CD4-positive, alpha-beta T cell (primary cell): Measurements from ENCODE around the gene SPRED2. TPM values are rescaled to one million over a fixed set of nuclear protein-coding genes. Genes with fewer than 3 reads are reported as not detected.

Source experiments
- ATAC-seq: fragments of 200-7000 bp; cut with Tn5 transposase; one replicate; pipeline ENCODE4 v1.10.0; 2022; ENCODE audit warnings: mild to moderate bottlenecking; ENCODE audit not compliant: poor library complexity
- CTCF ChIA-PET: fragments of 350-600 bp; sonication (Branson Sonifier 250); formaldehyde crosslinking; loops from one replicate; lab custom pipeline; 2021; ENCODE audit warnings: antibody characterized with exemption, inconsistent platforms; lab: Charles Lee
- POLR2A ChIA-PET: fragments of 350-600 bp; sonication (Branson Sonifier 250); formaldehyde crosslinking; loops from one replicate; lab custom pipeline; 2021; ENCODE audit warnings: antibody characterized with exemption, inconsistent platforms; lab: Charles Lee
- DNase-seq, 14 experiments: peaks; one replicate each; pipeline ENCODE4 v3.0.0-alpha.2; 2013 to 2020; ENCODE audit warnings: mixed read lengths in 2 of 14
- H3K27ac ChIP-seq, 2 donors: one replicate each; pipeline versions ENCODE4 v1.5.1 to v1.7.0; 2013; ENCODE audit warnings: low read length in 2 of 2, low read depth in 1 of 2, mild to moderate bottlenecking in 1 of 2
- H3K27me3 ChIP-seq, 2 experiments: 1 replicate in 1 of 2; 2 replicates in 1 of 2; pipeline versions ENCODE4 v1.6.1 to v1.7.0; 2013; ENCODE audit warnings: low read length in 2 of 2, control low read depth in 1 of 2, mild to moderate bottlenecking in 1 of 2, moderate library complexity in 1 of 2; ENCODE audit not compliant: insufficient read depth in 2 of 2, control insufficient read depth in 1 of 2
- H3K36me3 ChIP-seq: one replicate; pipeline ENCODE4 v1.6.1; 2013; ENCODE audit warnings: low read length, control low read depth; ENCODE audit not compliant: insufficient read depth
- H3K4me1 ChIP-seq: one replicate; pipeline ENCODE4 v1.6.1; 2013; ENCODE audit warnings: low read length, control low read depth; ENCODE audit not compliant: insufficient read depth
- H3K4me3 ChIP-seq: one replicate; pipeline ENCODE4 v1.5.1; 2013; ENCODE audit warnings: mild to moderate bottlenecking, low read length, moderate library complexity
- H3K9me3 ChIP-seq, 2 experiments: 1 replicate in 1 of 2; 2 replicates in 1 of 2; pipeline versions ENCODE4 v1.6.1 to v1.7.0; 2013; ENCODE audit warnings: low read length in 2 of 2, mild to moderate bottlenecking in 2 of 2, control low read depth in 1 of 2, moderate library complexity in 1 of 2; ENCODE audit not compliant: control insufficient read depth in 1 of 2, insufficient read depth in 1 of 2
- H3K27ac Mint-ChIP-seq: one replicate; pipeline ENCODE4 v1.8.0; 2020; ENCODE audit warnings: mixed read lengths
- H3K27me3 Mint-ChIP-seq: one replicate; pipeline ENCODE4 v1.8.0; 2021; ENCODE audit warnings: mixed read lengths
- H3K36me3 Mint-ChIP-seq: one replicate; pipeline ENCODE4 v1.8.0; 2021; ENCODE audit warnings: low read depth, mixed read lengths
- H3K4me1 Mint-ChIP-seq: one replicate; pipeline ENCODE4 v1.8.0; 2021; ENCODE audit warnings: low read depth, mixed read lengths
- H3K4me3 Mint-ChIP-seq: one replicate; pipeline ENCODE4 v1.8.0; 2020; ENCODE audit warnings: mild to moderate bottlenecking, mixed read lengths
- H3K9me3 Mint-ChIP-seq: one replicate; pipeline ENCODE4 v1.8.0; 2020; ENCODE audit warnings: mixed read lengths
- CTCF ChIP-seq: fragments of 200-600 bp; IDR thresholded peaks from one replicate; pipeline ENCODE4 v1.8.0; 2022; ENCODE audit warnings: antibody characterized with exemption, mild to moderate bottlenecking
- intact Hi-C, 2 experiments: fragments of 100-400 bp; cut with DNase I in 1 of 2; cut with micrococcal nuclease in 1 of 2; formaldehyde crosslinking; loops; one replicate each; pipeline versions ENCODE4 v1.15.1 to v1.9.0; 2023 to 2025; cut with DNase I, micrococcal nuclease
- total RNA-seq, 174 experiments: library from RNA in 2 of 174; stranded (reverse) in 2 of 174; gene quantifications; one replicate each; pipeline ENCODE4 v1.2.3 and lab custom pipeline; 2021 to 2026

The SPRED2 gene
- total RNA-seq, 2 experiments from 2014 or later = 2.5 to 2.8 TPM

GRCh38 chr2:65369980-65370379 is 62.4 kb downstream of the SPRED2 start:
- DNase-seq (no peak), ATAC-seq (no peak)
- no peak overlapping the region for H3K4me3 Mint-ChIP-seq
- H3K9me3 Mint-ChIP-seq = no peaks in the 10 kb centered on the region
- CTCF ChIA-PET = no interaction called here
- no peaks in the 10 kb centered on the region for H3K27me3 ChIP-seq
- H3K4me3 ChIP-seq = no peak overlapping the region
- no peak overlapping the region for H3K27ac Mint-ChIP-seq
- H3K36me3 ChIP-seq = no peaks in the 10 kb centered on the region
- no peak overlapping the region for H3K27ac ChIP-seq
- no peaks in the 10 kb centered on the region for H3K27me3 Mint-ChIP-seq
- TF ChIP-seq CTCF = no peak
- H3K4me1 Mint-ChIP-seq = no peaks in the 10 kb centered on the region
- intact Hi-C loops = no loop called here
- peaks cover 3% of the 10 kb centered on the region for H3K4me1 ChIP-seq
- POLR2A ChIA-PET = no interaction called here
- H3K36me3 Mint-ChIP-seq = no peaks in the 10 kb centered on the region
- no peaks in the 10 kb centered on the region for H3K9me3 ChIP-seq

DNA sequence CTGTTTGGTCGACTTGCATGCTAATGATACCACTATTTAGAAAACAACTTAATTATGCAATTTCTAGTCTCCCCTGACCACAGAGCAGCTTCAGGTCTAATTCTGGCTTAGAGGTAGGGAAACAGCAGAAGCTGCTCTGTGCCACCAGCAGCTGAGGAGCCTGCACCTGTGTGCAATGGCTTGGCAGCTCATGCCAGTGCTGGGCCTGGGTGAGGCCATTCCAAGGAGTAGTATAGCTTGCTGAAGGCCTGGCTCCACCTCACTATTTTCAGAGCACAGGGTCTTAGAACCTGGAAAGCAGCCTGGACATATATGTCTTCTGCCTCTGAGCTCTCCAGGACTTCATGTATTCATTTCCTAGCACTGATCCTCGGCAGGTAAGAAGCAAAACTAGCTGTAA is 62.8 kb downstream of the SPRED2 start:
- Histone ChIP-seq H3K27ac (no peak overlapping the region), H3K4me3 (no peak overlapping the region), H3K4me1 (peaks cover under 1% of the 10 kb centered on the region), H3K9me3 (no peaks in the 10 kb centered on the region), H3K27me3 (no peaks in the 10 kb centered on the region), H3K36me3 (no peaks in the 10 kb centered on the region)
- POLR2A ChIA-PET = no interaction called here
- CTCF ChIA-PET = no interaction called here
- H3K9me3 Mint-ChIP-seq = no peaks in the 10 kb centered on the region
- intact Hi-C loops = no loop called here
- H3K4me3 Mint-ChIP-seq = no peak overlapping the region
- no peaks in the 10 kb centered on the region for H3K27me3 Mint-ChIP-seq
- H3K36me3 Mint-ChIP-seq = no peaks in the 10 kb centered on the region
- H3K4me1 Mint-ChIP-seq = no peaks in the 10 kb centered on the region
- DNase-seq (no peak), ATAC-seq (no peak)
- no peak for TF ChIP-seq CTCF
- H3K27ac Mint-ChIP-seq = no peak overlapping the region

DNA sequence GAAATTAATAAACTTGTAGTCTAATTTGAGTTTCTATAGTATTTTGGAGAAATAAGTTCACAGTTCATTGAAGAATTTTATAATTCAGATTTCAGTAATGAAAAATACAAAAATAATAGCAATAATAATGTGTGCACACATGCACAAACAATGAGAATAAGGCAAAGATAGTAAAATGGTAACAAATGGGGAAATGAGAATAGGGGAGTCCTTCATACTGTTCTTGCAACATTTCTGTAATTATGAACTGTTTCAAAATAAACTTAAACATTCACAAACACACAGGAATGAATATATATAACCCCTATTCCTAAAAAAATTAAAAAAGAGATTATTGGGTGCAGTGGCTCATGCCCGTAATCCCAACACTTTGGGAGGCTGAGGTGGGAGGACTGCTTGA is 63.9 kb downstream of the SPRED2 start:
- ChIA-PET POLR2A (no interaction called here), CTCF (no interaction called here)
- TF ChIP-seq CTCF = no peak
- H3K36me3 ChIP-seq = no peaks in the 10 kb centered on the region
- Mint-ChIP-seq H3K4me1 (no peaks in the 10 kb centered on the region), H3K27ac (no peak overlapping the region), H3K36me3 (no peaks in the 10 kb centered on the region), H3K4me3 (no peak overlapping the region), H3K27me3 (no peaks in the 10 kb centered on the region), H3K9me3 (no peaks in the 10 kb centered on the region)
- H3K4me3 ChIP-seq = no peak overlapping the region
- H3K9me3 ChIP-seq = no peaks in the 10 kb centered on the region
- no peaks in the 10 kb centered on the region for H3K4me1 ChIP-seq
- DNase-seq = no peak
- H3K27me3 ChIP-seq = no peaks in the 10 kb centered on the region
- ATAC-seq = no peak
- no peak overlapping the region for H3K27ac ChIP-seq
- intact Hi-C loops = no loop called here
